VCaP (cell line): ENCODE data around the gene SLC17A9.
"Not testable (repeated sequence)": the region's sequence is repeated elsewhere in the genome, so short reads cannot be mapped to it uniquely, and the experiment has no call there.

Source experiments
- H3K27ac ChIP-seq: fragments of 450-650 bp; 2 replicates; pipeline ENCODE4 v1.5.1; 2017
- TF ChIP-seq, protein P1 (sequence below): fragments of 450-650 bp; conservative IDR thresholded peaks from 2 replicates; pipeline ENCODE4 v1.5.1; 2017; ENCODE audit warnings: mild to moderate bottlenecking, moderate library complexity

The SLC17A9 gene

DNA sequence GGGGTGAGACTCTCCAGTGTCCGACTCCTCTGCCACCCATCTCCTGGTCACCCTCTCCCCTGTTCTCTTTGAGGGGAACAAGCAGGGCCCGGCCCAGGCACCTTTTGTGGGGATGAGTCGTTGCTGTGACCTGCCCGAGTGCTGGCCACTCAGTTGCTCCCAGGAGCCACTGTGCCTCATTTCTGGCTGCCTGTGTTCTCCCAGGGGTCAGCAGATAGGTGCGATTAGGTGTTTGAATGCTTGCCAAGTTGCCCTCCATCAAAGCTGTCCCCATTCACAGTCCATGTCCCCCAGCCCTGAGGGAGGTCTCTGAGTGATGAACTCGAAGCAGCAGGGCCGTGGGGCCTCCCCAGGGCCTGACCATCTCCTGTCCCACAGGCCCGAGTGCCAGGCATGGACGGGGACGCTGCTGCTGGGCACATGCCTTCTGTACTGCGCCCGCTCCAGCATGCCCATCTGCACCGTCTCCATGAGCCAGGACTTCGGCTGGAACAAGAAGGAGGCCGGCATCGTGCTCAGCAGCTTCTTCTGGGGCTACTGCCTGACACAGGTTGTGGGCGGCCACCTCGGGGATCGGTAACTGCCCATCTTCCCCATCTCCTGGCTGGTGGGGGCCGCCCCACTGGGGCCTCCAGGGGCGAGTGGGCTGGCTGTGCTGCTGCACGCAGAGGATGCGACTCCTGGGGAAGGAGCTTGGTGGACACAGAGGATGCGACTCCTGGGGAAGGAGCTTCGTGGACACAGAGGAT, 4.1 kb downstream of the SLC17A9 start:
- H3K27ac ChIP-seq = peak overlapping the region; percentile 53
- TF ChIP-seq, protein P1, sequence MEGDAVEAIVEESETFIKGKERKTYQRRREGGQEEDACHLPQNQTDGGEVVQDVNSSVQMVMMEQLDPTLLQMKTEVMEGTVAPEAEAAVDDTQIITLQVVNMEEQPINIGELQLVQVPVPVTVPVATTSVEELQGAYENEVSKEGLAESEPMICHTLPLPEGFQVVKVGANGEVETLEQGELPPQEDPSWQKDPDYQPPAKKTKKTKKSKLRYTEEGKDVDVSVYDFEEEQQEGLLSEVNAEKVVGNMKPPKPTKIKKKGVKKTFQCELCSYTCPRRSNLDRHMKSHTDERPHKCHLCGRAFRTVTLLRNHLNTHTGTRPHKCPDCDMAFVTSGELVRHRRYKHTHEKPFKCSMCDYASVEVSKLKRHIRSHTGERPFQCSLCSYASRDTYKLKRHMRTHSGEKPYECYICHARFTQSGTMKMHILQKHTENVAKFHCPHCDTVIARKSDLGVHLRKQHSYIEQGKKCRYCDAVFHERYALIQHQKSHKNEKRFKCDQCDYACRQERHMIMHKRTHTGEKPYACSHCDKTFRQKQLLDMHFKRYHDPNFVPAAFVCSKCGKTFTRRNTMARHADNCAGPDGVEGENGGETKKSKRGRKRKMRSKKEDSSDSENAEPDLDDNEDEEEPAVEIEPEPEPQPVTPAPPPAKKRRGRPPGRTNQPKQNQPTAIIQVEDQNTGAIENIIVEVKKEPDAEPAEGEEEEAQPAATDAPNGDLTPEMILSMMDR = no peak

DNA sequence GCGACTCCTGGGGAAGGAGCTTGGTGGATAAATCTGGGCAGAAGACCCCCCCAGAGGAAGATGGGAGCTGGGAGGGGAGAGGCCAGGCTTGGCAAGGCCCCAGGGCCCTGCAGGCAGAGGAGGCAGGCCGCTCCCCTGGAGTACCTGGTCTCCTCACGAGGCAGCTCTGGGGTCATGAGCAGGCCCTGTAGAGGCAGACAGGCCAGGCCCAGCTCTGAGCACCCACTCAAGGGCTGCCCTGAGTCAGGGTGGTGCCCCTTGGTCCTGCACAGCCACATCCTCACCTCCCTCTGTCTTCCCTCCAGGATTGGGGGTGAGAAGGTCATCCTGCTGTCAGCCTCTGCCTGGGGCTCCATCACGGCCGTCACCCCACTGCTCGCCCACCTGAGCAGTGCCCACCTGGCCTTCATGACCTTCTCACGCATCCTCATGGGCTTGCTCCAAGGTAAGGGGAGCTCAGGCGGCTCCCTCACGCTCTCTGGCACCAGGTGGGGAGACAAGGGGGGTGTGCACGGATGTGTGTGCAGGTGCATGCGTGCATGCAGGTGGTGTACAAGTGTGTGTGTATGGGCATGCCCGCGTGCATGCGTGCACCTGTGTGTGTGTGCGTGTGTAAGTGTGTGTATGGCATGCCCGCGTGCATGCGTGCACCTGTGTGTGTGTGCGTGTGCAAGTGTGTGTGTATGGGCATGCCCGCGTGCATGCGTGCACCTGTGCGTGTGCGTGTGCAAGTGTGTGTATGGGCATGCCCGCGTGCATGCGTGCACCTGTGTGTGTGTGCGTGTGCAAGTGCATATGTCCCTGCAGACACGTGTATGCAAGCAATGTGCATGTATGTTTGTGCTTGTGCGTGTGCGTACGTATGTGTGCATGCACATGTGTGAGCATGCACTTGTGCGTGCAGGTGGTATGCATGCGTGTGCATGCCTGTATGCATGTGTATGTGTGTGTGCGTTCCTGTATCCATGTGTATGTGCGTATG, 4.9 kb downstream of the SLC17A9 start:
- H3K27ac ChIP-seq = no peak overlapping the region

DNA sequence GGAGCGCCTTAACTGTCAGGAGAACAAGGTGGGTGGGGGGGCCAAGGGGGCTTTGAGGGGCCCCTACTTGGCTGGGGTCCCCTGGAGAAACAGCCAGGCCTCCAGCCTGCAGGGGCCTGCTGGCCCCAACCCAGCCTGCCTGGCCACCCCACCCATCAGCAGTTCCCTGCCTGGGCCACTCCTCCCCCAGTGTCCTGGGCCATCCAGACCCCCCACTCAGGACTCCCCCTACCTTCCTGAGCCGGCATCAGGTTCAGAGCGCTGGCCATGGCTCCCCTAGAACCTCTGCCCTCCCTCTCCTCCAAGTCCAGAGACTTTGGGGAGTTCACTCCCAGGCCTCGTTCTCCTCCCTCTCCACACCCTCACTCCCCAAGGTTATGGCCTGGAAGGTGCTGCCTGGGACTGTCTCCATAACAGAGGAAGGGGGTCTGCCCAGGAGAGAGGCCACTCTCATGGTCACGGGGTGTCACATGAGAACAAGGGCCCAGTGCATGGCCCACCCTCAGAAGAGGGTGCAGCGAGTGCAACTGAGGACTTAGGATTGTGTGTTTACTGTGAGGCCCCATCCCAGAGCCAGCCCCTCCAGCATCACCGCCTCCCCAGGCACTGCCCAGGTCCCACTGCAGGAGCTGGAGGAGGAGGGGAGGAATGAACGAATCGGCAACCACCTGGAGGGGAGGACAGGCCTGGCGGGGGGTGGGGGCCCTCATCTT, 6.0 kb downstream of the SLC17A9 start:
- TF ChIP-seq, protein P1 = no peak
- H3K27ac ChIP-seq = no peak overlapping the region

More for the DNA sequence above, 4.9 kb downstream of the SLC17A9 start:
- TF ChIP-seq, protein P1 = no peak

DNA sequence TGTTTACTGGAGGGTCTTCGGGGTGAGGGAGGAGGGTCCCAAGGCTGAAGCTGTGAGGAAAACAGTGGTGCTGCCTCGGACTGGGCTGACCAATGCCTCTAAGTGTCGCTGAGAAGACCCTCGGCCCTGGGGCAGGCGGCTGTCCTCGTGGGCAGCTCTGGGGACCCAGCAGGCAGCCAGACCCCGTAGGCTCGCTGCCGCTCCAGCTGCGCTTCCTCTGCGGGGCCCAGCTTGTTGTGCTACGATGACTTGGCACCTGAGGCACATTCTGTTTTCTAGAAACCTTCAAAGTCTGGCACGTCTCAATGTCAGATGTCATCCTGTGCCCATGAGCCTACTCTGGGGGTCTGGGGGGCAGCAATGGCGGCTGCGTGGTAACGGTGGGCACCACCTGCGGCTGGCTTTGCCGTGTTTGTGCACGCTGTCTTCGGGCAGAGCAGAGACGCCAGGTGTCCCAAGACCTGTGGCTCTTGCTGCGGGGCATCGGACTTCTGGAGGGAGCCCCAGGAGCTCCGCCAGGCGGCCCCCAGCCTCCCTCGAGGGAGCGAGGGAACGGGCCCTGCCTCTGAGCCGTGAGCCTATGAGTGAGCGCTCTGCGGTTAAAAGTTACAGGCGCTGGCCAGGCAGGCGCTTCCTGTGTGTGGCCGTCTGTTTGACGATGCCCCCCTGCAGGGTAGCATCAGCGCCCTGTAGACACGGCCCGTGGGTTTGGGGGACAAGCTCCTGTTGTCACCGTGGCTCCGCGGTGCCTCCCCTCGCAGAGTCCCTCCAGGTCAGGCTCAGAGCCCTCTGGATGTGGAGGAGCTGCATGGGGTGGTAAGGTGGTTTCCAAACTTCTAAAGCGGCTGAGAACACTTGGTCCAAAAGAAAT, 6.8 kb downstream of the SLC17A9 start:
- no peak overlapping the region for H3K27ac ChIP-seq
- TF ChIP-seq, protein P1 = no peak

DNA sequence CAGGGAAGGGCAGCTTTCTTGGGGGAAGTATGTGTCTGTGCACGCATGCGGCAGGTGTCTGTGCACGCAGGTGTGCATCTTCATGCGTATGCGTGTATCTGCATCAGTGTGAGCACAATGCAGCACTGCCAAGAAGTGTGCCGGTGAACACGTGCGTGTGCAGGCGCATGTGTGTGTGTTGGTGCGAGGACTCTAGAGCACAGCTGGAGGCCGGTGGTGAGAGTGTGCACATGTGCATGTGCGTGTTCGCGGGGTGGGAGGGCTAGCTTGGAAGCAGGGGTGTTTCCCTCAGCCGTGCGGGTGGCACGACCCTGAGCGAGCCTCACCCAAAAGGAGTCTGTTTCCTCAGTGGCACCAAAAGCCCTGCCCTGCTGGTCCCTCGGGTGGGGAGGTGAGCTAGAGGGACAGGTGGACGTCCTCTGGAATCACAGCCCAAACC, 7.5 kb downstream of the SLC17A9 start:
- TF ChIP-seq, protein P1 = no peak
- H3K27ac ChIP-seq = no peak overlapping the region

DNA sequence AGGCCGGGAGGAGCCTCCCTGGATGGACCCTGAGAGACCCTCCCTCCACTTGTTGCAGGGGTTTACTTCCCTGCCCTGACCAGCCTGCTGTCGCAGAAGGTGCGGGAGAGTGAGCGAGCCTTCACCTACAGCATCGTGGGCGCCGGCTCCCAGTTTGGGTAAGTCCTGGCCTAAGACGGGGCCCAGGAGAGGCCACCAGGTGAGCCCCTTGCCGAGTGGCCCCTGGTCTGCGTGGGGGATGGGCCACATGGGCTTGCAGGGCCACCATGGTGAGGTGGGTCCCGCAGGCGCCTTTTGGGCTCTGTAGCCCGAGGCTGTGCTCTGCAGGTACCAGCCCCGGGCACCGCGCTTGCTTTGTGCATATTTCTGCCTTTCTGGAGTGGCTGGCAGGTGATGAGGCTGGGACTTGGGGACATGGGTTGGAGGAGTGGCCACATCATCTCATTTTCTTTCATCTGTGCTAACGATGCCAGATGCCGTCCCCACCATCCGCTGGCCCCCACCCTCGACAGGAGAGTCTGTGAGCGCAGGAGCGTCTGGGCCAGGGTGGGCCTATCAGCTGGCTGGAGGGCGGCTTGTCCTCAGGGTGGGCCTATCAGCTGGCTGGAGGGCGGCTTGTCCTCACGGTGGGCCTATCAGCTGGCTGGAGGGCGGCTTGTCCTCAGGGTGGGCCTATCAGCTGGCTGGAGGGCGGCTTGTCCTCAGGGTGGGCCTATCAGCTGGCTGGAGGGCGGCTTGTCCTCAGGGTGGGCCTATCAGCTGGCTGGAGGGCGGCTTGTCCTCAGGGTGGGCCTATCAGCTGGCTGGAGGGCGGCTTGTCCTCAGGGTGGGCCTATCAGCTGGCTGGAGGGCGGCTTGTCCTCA, 8.2 kb downstream of the SLC17A9 start:
- not testable (repeated sequence) for H3K27ac ChIP-seq
